Tibial nerve (tissue), 4 donors: Measurements from ENCODE around the gene ST7L.

Experiments used
- EP300 ChIP-seq, 2 donors: sonication (generic); formaldehyde crosslinking; IDR thresholded peaks; one replicate each; pipeline ENCODE4 v1.6.1; 2017; ENCODE audit warnings: antibody characterized with exemption in 2 of 2, mild to moderate bottlenecking in 1 of 2
- POLR2A ChIP-seq, 2 donors: fragments of 450-650 bp; IDR thresholded peaks; one replicate each; pipeline ENCODE4 v1.6.1; 2017; ENCODE audit warnings: antibody characterized with exemption in 2 of 2, mild to moderate bottlenecking in 2 of 2, moderate library complexity in 2 of 2
- TF ChIP-seq, protein P1 (sequence below), 5 experiments: fragments of 200-600 bp in 3 of 5; fragments of 450-650 bp in 2 of 5; sonication (generic) in 3 of 5; IDR thresholded peaks; one replicate each; pipeline ENCODE4 v1.5.1; 2016 to 2019; ENCODE audit warnings: antibody characterized with exemption in 5 of 5, mild to moderate bottlenecking in 3 of 5, moderate library complexity in 2 of 5

DNA sequence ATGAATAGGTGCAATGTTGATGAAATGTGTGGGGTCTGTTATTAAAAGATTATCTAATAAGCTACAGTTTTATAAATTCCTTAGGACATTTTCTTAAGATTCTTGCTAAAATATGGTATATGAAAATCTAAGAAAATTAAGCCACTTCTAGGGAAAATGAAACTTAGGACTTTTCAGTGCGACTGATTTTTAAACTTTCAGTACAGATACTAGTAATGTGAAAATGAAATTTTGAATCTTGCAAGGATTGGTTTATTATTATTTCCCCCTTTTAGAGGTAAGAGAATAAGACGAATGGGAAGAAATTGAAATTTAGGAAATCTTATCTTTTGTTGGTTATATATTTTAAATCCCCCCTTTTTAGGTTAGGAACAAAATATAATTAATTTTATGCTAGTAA, 17.1 kb upstream of the ST7L start:
- TF ChIP-seq, protein P1, sequence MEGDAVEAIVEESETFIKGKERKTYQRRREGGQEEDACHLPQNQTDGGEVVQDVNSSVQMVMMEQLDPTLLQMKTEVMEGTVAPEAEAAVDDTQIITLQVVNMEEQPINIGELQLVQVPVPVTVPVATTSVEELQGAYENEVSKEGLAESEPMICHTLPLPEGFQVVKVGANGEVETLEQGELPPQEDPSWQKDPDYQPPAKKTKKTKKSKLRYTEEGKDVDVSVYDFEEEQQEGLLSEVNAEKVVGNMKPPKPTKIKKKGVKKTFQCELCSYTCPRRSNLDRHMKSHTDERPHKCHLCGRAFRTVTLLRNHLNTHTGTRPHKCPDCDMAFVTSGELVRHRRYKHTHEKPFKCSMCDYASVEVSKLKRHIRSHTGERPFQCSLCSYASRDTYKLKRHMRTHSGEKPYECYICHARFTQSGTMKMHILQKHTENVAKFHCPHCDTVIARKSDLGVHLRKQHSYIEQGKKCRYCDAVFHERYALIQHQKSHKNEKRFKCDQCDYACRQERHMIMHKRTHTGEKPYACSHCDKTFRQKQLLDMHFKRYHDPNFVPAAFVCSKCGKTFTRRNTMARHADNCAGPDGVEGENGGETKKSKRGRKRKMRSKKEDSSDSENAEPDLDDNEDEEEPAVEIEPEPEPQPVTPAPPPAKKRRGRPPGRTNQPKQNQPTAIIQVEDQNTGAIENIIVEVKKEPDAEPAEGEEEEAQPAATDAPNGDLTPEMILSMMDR (IDR thresholded peaks at IDR 0.05): no peak
- TF ChIP-seq POLR2A (IDR thresholded peaks at IDR 0.05) (no peak), EP300 (IDR thresholded peaks at IDR 0.05) (no peak)
